KG1 (cell line): ENCODE results near the gene HSH2D.
A peak's percentile ranks its signal among the peaks of the same experiment; 100 is the strongest.
"Not testable (repeated sequence)": the region's sequence is repeated elsewhere in the genome, so short reads cannot be mapped to it uniquely, and the experiment has no call there.

Experiments
- DNase-seq: peaks from one replicate; lab custom pipeline; 2025; lab: John Stamatoyannopoulos, UW

Gene HSH2D

DNA sequence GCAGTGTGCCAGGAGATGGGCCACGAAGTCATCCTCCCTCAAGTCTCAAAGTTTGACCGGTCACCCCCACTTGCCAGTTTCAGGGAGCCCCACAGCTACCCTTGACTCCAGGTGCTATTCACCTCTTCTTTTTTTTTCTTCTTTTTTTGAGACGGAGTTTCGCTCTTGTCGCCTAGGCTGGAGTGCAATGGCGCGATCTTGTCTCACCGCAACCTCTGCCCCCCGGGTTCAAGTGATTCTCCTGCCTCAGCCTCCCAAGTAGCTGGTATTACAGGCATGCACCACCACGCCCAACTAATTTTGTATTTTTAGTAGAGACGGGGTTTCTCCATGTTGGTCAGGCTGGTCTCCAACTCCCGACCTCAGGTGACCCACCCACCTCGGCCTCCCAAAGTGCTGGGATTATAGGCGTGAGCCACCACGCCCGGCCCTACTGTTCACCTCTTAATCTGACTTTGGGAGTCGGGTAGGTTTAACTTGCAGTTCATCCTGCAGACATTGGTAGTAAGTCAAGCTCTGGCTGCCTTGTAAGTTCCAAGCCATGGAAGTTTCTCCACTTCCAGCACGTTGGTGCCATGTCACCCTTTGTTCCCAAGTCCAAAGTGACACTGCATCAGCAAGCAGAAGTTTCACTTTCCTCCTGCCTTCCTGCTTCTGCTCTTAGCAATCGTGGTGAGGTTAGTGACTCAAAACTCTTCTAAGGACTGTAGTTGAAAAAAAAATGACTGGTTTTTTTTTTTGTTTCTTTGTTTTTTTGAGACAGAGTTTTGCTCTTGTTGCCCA lies 24.2 kb upstream of the HSH2D start:
- not testable (repeated sequence) for DNase-seq

DNA sequence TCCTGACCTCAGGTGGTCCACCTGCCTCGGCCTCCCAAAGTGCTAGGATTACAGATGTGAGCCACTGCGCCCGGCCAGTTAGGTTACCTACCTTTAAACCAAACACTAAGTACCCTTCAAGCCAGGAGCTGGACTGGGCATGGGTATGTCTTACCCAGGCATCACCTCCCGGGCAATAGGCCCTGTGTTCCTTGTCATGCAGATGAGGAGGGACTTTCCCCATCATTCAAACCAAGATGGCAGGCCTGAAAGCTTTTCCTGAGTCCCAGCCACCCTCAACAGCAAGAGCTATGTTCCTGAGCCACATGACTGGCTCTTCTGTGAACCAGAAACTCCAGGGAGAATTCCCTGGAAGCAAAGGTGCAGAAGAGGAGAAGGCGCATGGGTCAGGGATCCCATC lies 22.3 kb upstream of the HSH2D start:
- no peak for DNase-seq

DNA sequence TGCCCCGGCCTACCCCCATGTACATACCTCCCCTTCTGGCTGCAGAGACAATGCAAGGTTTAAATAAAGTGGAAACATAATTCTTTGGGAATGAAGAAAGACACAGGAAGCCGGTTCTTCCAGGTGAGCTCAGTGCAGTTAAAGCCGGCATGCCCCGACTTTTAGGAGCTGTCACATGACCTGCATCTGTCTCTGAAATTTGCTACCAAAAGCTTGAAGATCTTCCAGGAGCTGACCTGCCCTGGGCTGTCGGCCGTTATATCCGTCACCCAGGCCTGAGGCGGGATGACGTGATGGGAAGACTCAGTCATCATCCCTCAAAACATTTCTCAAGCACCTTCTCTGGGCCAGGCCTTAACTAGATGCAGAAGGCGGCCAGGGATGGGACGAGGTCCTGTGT lies 21.5 kb upstream of the HSH2D start:
- no peak for DNase-seq

DNA sequence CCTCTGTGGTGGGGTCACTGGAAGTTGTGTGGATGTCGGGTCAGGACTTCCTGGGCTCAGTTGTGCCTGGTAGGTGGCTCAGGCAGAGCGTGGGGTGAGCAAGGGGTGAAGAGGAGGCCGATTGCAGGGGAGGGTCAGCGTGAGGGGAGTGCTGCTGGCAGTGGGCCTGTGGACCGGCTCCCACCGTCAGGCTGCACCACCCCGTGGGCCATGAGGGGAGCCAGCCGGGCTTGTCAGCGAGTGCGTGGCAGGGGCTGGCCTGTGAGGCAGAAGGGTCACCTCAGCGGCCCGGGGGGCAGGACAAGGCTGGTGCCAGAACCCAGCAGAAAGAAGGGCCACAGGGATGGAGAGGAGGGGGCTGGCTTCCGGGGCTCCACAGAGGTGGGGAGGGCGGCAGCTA lies 18.5 kb upstream of the HSH2D start:
- DNase-seq = no peak

DNA sequence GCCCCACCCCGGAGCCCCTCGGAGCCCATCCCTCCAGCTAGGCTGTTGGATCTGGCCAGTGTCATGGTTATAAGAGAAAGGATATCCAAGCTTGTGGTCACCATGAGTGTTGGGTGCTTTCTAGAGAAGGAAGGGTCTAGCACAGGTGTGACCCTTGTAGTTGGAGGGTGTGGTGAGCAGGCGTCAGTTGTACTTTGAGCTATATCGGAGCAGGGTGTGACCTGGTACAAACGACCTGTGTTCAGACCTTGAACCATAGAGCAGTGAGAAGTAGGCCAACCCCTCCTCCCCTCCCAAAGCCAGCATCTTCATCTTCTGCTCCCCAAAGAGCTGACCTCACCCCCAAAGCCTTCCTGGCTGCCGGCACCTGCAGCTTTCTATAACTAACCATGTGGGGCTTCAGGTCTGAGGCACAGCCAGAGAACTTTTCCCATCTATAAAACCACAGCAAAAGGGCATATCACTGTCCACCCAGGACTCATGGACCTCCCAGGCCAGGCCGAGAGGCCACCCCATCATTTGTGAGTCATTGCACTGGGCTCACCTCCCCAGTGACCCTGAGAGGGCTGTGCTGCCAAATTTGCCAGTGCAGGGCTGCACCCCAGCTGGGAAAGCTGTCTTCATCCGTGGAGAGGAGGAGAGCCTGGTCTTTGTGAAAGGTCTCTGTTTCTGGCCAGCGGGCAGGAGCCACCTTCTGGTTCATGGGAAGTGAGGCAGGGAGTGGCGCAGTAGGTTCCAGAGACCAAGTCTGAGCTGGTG lies 17.6 kb upstream of the HSH2D start:
- no peak for DNase-seq

DNA sequence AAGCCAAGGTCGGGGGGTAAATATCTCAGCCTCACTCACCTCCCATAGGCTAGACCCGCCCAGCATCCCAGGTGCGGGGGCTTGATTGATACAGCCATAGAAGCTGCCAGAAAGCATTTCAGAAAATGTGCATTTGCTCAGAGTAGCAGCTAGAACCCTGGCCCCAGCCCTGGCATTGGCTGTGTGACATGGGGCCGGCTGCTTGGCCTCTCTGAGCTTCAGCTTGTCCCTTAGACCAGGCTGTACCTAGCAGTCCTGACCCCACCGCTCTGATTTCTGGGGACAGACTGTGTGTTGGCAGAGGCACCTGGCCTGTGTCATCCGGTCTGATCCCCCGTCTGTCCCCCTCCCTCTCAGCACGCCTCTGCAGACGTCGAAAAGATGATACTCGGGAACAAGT lies 16.4 kb upstream of the HSH2D start:
- no peak for DNase-seq

DNA sequence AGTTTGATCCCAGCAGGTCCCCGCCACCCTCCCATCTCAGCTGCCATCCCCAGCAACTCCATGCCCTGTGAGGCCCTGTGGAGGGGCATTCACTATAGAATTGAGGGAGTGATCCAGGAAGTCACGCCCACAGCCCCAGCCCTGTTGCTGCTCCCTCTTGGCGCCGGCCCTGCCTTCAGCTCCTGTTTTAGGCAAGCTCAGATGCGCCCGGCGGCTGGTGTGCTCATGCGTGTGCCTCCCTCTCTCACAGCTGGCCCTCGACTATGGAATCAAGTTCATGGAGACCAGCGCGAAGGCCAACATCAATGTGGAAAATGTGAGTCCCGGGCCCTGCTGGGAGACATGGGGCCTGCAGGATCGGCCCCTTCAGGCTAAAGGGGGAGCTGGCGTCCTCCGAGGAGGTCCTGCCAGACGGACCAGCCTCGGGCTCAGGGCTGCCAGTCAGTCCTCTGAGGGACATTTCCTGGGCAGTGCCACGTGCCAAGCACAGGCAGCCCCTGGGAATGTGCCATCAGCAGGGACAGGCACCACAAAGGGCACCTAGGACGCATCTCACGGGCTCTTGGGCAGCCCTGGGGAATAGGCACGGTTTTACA lies 15.6 kb upstream of the HSH2D start:
- no peak for DNase-seq

DNA sequence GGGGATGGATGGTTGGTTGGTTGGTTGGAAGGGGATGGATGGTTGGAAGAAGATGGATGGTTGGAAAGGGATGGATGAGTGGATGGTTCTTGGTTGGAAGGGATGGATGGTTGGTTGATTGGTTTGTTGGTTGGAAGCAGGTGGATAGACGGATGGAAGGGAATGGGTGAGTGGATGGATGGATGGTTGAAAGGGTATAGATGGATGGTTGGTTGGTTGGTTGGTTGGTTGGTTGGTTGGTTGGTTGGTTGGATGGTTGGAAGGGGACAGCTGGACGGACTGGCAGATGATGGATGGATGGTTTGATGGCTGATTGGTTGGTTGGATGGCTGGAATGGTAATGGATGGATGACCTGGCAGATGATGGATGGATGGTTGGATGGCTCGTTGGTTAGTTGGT lies 11.8 kb upstream of the HSH2D start:
- DNase-seq = no peak

DNA sequence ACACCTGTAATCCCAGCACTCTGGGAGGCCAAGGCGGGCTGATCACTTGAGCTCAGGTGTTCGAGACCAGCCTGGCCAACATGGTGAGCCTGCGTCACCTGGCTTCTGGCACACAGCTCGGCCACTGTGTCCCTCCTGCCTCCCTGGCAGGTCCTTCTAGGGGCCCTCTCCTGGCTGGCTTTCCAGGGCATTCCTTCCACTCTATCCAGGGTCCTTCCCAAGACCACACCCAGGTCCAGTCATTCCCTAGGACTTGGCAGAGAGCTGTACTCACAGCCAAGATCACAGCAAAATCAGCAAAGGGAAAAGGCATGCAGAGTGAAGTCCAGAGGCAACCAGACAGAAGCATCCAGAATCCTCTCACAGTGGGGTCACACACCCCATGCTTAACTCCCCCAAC lies 9.7 kb upstream of the HSH2D start:
- DNase-seq = no peak

DNA sequence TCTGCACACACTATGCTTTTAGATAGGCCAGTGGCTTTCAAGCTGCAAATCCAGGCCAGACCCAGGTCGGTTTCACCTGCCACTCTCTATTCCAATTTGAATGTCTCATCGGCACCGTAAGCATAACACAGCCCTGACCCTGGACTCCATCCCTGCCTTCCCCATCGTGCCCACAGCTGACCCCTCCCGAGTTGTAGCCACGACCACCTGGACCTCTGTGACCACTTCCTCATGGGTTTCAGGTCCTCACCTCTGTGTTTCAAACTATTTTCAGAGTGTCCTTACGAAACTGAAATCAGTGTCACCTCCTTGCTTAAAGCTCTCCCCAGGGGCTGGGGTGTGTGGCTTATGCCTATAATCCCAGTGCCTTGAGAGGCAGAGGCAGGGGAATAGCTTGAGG lies 9.0 kb upstream of the HSH2D start:
- no peak for DNase-seq

DNA sequence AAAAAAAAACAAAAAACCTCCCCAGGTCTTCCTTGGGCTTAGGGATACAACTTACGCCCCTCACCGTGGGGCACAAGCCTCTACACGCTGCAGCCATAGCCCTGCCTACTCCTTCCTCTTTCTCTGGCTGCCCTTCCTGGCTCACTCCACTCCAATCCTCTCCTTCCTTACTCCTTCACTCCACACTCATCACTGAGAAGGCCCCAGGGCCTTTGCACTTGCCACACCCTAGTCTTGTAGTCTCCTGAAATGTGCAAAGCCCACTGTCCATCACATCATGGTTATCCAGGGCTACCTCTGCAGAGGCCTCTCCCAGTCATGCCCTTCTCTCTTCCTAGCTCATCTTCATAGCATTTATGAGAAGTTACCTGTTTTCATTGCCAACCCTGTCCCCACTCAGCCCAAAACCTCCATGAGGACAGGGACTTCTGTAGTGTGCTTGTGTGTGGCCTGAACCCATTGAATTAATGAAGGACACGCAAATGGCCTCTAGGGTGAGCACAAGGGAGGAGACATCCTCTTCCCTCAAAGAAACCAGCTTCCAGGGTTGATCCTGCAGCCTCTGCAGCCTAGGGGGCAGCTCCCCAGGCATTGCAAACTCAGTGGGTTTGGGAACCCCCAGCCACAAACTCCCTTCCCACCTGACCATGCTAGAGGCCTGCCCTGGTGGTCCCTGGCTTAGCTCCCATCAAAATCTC lies 7.9 kb upstream of the HSH2D start:
- no peak for DNase-seq

DNA sequence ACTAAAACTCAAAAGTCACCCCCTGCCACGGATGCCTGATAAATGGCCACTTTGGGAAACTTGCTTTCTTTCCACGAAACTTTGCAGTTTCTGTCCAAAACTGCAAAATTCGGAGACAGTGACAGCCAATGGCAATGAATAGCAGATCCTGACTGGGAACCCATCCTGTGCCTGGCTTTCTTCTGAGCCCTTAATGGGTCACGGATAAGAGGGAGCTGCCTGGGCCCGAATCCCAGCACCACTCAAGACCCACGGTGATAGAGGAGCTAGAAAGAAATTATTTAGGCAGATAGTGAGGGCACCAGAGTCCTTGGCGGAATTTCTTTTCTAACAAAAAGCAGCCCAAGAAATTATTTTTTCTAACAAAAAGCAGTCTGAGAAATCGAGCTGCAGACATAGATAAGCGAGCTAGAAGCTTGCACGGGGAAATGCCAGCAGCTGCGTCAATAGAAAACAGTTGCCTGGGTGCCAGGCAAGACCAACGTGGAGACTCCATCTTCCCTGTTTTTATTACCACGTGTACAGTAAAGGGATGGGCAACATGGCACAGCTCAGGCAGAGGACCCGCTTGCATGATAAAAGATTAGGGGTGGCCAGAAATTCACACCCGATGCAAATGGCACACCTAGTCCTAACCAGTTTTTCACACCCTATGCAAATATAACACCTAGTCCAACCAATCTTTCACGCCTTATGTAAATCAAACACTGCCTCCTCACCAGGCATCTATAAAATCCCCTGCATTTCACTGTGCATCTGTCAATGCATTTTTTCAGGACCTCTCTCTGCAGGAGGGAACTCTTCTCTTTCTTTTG lies 7.1 kb upstream of the HSH2D start:
- DNase-seq = no peak

DNA sequence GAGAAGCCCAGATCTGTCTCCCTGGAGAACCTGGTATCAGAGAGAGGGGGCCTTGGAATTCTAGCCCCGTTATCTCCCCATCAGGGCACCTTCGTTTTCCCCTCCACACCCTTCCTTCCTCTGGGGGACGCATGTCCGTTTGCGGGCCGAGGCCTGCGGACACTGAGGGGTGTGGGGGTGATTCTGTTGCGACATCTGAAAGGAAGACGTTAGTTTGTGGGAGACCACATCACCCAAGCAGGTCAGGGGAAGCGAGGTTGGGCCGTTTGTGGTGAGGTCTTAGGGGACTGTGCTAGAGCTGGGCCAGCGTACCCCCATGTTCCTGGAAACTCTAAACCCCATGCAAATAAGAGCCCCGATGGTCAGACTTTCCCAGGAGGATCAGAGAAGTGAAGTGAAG lies 3.7 kb upstream of the HSH2D start:
- DNase-seq = peak; percentile 90

DNA sequence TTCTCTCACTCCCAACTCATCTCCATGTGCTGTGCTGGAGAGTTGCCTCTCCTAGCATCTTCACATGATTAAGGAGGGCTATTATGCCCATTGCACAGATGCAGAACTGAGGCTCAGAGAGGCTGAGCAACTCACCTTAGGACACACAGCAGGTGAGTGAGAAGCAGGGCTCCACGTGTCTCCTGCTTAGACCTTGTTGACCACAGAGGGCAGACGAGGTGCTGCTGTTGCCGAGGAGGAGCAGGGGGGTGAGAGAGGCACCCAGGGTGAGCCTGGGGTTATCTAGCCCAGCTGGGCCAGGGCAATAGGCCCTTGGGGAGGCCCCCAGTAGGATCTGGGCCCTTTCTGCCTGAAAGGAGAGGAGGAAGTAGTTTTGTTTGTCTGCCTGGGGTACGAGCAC lies 2.4 kb upstream of the HSH2D start:
- DNase-seq = peak; percentile 45

DNA sequence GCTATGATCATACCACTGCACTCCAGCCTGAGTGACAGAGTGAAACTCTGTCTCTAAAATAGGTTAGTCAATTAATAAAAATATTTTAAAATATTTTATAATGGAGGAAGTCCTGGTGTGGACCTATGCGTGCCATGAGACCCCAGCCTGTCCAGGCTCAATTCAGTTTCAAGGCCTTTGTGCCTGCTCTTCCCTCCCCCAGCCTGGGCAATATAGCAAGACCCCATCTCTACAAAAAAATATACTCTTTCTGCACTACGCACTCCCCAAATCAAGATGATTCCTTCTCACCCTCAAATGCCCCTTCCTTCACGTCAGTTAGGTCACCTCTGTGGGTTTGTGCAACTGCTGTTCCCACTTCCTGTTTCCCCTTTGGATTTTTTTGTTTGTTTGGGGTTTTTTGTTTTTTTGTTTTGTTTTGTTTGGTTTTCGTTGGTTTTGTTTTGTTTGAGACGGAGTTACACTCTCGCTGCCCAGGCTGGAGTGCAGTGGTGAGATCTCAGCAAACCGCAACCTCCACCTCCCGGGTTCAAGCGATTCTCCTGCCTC lies 1.4 kb upstream of the HSH2D start:
- DNase-seq = no peak

DNA sequence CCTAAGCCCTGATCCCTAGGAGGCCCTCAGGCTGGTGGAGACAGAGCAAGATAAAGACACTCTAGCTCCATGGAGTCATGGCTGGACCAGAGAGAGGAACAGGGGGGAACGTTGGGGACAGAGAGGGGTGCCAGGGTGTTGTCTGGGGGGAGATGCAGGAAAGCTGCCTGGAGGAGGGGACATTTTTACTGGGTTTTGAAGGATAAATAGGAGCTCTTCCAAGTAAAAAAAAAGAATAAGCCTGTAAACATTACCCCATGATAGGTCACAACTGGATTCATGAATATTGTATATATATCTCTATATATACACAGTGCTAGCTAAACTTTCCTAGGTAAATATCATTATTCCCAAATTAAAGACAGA lies 714 bp downstream of the HSH2D start:
- no peak for DNase-seq

DNA sequence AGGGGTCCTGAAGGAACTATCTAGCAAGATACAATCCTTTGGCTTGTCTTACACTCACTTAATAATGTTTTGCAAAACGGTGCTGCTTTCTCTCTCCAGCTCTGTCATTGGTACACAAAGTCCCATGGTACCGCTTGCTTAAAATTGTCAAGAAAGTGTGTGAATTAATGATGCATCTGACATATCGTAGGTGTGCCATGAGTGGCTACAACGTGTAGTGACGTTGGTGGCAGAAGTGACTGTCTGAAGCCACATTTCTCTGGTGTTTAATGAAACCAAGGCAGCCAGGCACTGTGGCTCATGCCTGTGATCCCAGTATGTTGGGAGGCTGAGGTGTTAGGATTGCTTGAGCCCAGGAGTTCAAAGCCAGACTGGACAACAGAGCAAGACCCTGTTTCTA lies 2.6 kb downstream of the HSH2D start:
- no peak for DNase-seq

DNA sequence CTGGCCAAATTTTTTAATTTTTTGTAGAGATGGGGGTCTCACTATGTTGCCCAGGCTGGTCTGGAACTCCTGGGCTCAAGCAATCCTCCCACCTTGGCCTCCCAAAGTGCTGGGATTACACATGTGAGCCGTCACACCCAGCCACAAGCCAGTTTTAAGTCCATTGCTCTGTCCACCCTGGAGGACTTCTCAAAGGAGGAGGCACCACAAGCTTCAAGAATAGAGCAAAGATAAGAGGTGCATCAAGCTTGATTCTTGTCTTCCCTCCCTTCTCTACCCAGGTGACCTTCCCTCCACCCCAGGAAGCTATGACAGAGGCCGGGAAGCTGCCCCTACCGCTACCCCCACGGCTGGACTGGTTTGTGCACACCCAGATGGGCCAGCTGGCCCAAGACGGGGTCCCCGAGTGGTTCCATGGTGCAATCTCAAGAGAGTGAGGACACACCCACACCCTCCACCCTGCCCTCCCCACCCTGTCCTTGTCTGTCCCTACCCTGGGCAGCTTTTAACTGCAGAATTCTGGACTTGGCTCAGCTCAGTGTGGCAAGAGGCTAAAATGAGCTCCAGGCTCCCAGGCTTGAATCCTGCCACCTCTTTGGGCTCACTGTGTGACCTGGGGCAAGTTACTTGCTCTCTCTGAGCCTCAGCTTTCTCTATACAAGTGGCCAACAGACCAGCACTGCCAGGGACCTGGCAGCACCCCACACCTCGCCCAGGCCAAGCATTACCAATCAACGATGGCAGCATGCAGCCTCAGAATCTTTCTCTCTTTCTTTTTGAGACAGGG lies 5.2 kb downstream of the HSH2D start:
- DNase-seq = no peak

DNA sequence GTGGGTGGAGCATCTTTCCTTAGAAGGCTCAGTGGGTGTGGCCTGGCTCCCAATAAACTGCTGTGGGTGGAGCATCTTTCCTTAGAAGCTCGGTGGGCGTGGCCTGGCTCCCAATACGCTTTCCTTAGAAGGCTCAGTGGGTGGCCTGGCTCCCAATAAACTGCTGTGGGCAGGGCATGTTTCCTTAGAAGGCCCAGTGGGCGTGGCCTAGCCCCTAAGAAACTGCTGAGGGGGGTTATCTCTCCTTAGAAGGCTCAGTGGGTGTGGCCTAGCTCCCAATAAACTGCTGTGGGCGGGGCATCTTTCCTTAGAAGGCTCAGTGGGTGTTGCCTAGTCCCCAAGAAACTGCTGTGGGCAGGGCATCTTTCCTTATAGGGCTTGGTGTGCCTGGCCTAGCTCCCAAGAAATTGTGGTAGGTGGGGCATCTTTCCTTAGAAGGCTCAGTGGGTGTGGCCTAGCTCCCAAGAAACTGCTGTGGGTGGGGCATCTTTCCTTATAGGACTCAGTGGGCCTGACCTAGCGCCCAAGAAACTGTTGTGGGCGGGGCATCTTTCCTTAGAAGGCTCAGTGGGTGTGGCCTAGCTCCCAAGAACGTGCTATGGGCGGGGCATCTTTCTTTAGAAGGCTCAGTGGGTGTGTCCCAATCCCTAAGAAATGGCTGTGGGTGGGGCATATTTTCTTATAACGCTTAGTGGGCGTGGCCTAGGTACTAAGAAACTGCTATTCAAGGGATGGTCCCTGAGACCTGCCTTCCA lies 10.3 kb downstream of the HSH2D start:
- DNase-seq = no peak

DNA sequence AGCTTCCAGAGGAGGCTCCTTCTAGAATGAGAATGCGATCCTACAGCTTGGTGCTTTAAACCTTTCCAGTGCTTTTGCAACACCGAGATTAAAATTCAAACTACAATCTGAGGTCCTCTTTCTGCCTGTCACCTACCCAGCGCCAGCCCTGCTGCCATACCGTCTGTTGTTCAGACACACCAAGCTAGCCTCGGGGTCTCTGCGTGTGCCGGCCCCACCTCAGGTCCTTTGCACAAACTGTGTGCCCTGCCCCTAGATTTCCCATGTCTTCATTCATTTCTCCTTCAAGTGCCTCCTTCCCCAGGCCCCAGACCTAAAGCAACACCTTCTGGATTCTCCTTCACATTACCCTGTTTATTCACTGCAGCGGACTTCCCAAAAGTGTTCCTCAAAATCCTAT lies 11.1 kb downstream of the HSH2D start:
- DNase-seq = no peak
